ENCODE data around the gene FOS.

DNA sequence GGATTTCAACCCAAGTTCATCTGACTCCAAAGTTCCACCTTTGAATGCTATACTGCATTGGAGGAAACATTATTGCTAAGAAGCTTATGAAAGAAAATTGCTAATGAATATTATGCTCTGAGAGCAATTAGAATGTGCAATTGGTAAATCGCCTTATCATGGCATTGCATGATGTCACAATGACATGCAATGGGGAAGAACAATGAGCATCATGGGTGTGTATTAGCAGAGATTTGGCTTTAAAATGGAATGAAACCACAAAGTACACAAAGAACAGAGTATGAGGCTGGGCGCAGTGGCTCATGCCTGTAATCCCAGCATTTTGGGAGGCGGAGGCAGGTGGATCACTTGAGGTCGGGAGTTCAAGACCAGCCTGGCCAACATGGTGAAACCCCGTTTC lies 34.7 kb downstream of the FOS start:
- TF ChIP-seq, protein P1, sequence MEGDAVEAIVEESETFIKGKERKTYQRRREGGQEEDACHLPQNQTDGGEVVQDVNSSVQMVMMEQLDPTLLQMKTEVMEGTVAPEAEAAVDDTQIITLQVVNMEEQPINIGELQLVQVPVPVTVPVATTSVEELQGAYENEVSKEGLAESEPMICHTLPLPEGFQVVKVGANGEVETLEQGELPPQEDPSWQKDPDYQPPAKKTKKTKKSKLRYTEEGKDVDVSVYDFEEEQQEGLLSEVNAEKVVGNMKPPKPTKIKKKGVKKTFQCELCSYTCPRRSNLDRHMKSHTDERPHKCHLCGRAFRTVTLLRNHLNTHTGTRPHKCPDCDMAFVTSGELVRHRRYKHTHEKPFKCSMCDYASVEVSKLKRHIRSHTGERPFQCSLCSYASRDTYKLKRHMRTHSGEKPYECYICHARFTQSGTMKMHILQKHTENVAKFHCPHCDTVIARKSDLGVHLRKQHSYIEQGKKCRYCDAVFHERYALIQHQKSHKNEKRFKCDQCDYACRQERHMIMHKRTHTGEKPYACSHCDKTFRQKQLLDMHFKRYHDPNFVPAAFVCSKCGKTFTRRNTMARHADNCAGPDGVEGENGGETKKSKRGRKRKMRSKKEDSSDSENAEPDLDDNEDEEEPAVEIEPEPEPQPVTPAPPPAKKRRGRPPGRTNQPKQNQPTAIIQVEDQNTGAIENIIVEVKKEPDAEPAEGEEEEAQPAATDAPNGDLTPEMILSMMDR (IDR thresholded peaks at IDR 0.05), result no peak
- TF ChIP-seq ZFX (IDR thresholded peaks at IDR 0.05; ENCODE audit: borderline replicate concordance), result no peak
